GM12874 (cell line): ENCODE results near the gene LBH.

Experiments used
- CTCF ChIP-seq: IDR thresholded peaks from 2 replicates; pipeline ENCODE4 v1.5.1; 2011; ENCODE audit warnings: low read depth, mild to moderate bottlenecking, control low read depth, low read length, moderate library complexity; ENCODE audit not compliant: insufficient read depth

The LBH gene

GRCh38 chr2:30222636-30223360 lies 8.5 kb upstream of the LBH start:
- no peak for TF ChIP-seq CTCF

- TF ChIP-seq CTCF = no peak
Observed at GRCh38 chr2:30223413-30223874, 7.9 kb upstream of the LBH start.

- no peak for TF ChIP-seq CTCF
Observed at GRCh38 chr2:30224151-30224550, 7.2 kb upstream of the LBH start.

- no peak for TF ChIP-seq CTCF
Observed at GRCh38 chr2:30225131-30225762, 6.1 kb upstream of the LBH start.

GRCh38 chr2:30226144-30227032 lies 4.9 kb upstream of the LBH start:
- no peak for TF ChIP-seq CTCF

GRCh38 chr2:30229596-30229995 lies 1.7 kb upstream of the LBH start:
- TF ChIP-seq CTCF = no peak

GRCh38 chr2:30230497-30231211 lies 680 bp upstream of the LBH start:
- TF ChIP-seq CTCF = 0 out of 2 replicates have a peak, but pooled peaks have one; percentile 2
